PC-3 (cell line): ENCODE results near the gene PWWP2B. TPM values are rescaled to one million over a fixed set of nuclear protein-coding genes. Genes with fewer than 3 reads are reported as not detected.

Experiments used
- ATAC-seq: fragments of 200-7000 bp; cut with Tn5 transposase; 2 replicates; pipeline ENCODE4 v1.9.1; 2020; ENCODE audit warnings: mild to moderate bottlenecking, moderate library complexity
- BruUV-seq: library from RNA; stranded (reverse); fragments of 400-500 nt; replicated peaks from 2 replicates; lab custom pipeline; 2021; lab: Mats Ljungman, UMichigan
- CTCF ChIA-PET: fragments of 300-600 bp; sonication (Branson Sonifier 250); formaldehyde crosslinking; loops from one replicate; lab custom pipeline; 2022; ENCODE audit warnings: antibody characterized with exemption; lab: Charles Lee
- POLR2A ChIA-PET: fragments of 300-600 bp; sonication (Branson Sonifier 250); formaldehyde crosslinking; loops from one replicate; lab custom pipeline; 2022; ENCODE audit warnings: antibody characterized with exemption; ENCODE audit not compliant: unreplicated experiment; lab: Charles Lee
- DNase-seq: peaks from one replicate; pipeline ENCODE4 v3.0.0-alpha.2; 2015
- H2AFZ ChIP-seq: fragments of 300-600 bp; sonication (generic); 2 replicates; pipeline ENCODE4 v1.6.0; 2016; ENCODE audit warnings: antibody characterized with exemption, low read length
- H3F3A ChIP-seq: fragments of 300-600 bp; sonication (generic); one replicate; pipeline ENCODE4 v1.6.0; 2017; ENCODE audit warnings: antibody characterized with exemption, low read length, control low read depth, mild to moderate bottlenecking; ENCODE audit not compliant: unreplicated experiment
- H3K27ac ChIP-seq: fragments of 300-600 bp; sonication (generic); 2 replicates; pipeline ENCODE4 v1.5.1; 2016; ENCODE audit warnings: mild to moderate bottlenecking, low read length
- H3K27me3 ChIP-seq: fragments of 300-600 bp; sonication (generic); 2 replicates; pipeline ENCODE4 v1.6.1; 2016; ENCODE audit warnings: low read length, mixed read lengths
- H3K36me3 ChIP-seq: fragments of 300-600 bp; sonication (generic); 2 replicates; pipeline ENCODE4 v1.6.1; 2016; ENCODE audit warnings: low read depth, mixed run types, low read length, mixed read lengths
- H3K4me1 ChIP-seq: fragments of 300-600 bp; sonication (generic); 2 replicates; pipeline ENCODE4 v1.5.1; 2016; ENCODE audit warnings: low read length; ENCODE audit not compliant: insufficient read depth
- H3K4me2 ChIP-seq: fragments of 300-600 bp; sonication (generic); 2 replicates; pipeline ENCODE4 v1.6.0; 2016; ENCODE audit warnings: low read length
- H3K4me3 ChIP-seq: fragments of 300-600 bp; sonication (generic); 2 replicates; pipeline ENCODE4 v1.5.1; 2016; ENCODE audit warnings: mild to moderate bottlenecking, low read length, mixed read lengths
- H3K79me2 ChIP-seq: fragments of 300-600 bp; sonication (generic); 2 replicates; pipeline ENCODE4 v1.6.1; 2017; ENCODE audit warnings: low read length, mixed read lengths
- H3K9ac ChIP-seq: fragments of 300-600 bp; sonication (generic); 2 replicates; pipeline ENCODE4 v1.6.0; 2016; ENCODE audit warnings: mild to moderate bottlenecking, low read length
- H3K9me2 ChIP-seq: fragments of 300-600 bp; sonication (generic); replicated peaks from 2 replicates; pipeline ENCODE4 v1.6.1; 2016; ENCODE audit warnings: mixed run types, low read length, mixed read lengths
- H3K9me3 ChIP-seq: fragments of 300-600 bp; sonication (generic); 2 replicates; pipeline ENCODE4 v1.6.1; 2016; ENCODE audit warnings: low read length, mixed read lengths
- H4K20me1 ChIP-seq: fragments of 300-600 bp; sonication (generic); 2 replicates; pipeline ENCODE4 v1.6.1; 2016; ENCODE audit warnings: low read length, mixed read lengths
- CTCF ChIP-seq: fragments of 300-600 bp; sonication (generic); conservative IDR thresholded peaks from 2 replicates; pipeline ENCODE4 v1.5.1; 2017; ENCODE audit warnings: antibody characterized with exemption, low read depth, mild to moderate bottlenecking, low read length
- EZH2 ChIP-seq: fragments of 300-600 bp; sonication (generic); IDR thresholded peaks from one replicate; pipeline ENCODE4 v1.6.1; 2017; ENCODE audit warnings: antibody characterized with exemption, mild to moderate bottlenecking, low read length; ENCODE audit not compliant: unreplicated experiment
- EZH2phosphoT487 ChIP-seq: fragments of 300-600 bp; sonication (generic); IDR thresholded peaks from 2 replicates; pipeline ENCODE4 v1.6.1; 2018; ENCODE audit warnings: mild to moderate bottlenecking, antibody characterized with exemption, low read length, borderline replicate concordance
- intact Hi-C: fragments of 100-400 bp; cut with micrococcal nuclease; formaldehyde crosslinking; loops from 2 replicates; pipeline ENCODE4 v1.9.0; 2023
- total RNA-seq: library from RNA; depleted of rRNA; stranded (reverse); fragments of >200 nt; gene quantifications from 2 replicates; pipeline ENCODE4 v1.2.3, GENCODE V29; 2014

PWWP2B gene
- total RNA-seq, 1 experiment from 2014 or later = 24.5 TPM

GRCh38 chr10:132455986-132456847 is 59.2 kb downstream of the PWWP2B start:
- no peak for DNase-seq
- ChIA-PET POLR2A (no interaction called here), CTCF (no interaction called here)
- no peaks in the 10 kb centered on the region for H4K20me1 ChIP-seq
- no peaks in the 10 kb centered on the region for H3K36me3 ChIP-seq
- no peak overlapping the region for H3K4me3 ChIP-seq
- no peaks in the 10 kb centered on the region for H3K9me3 ChIP-seq
- H3K79me2 ChIP-seq = no peaks in the 10 kb centered on the region
- TF ChIP-seq CTCF (no peak), EZH2phosphoT487 (no peak), EZH2 (no peak)
- no peak overlapping the region for H3K9ac ChIP-seq
- no peak for ATAC-seq
- no peak overlapping the region for H3K27ac ChIP-seq
- no TSS peak for BruUV-seq
- H3K9me2 ChIP-seq = no peaks in the 10 kb centered on the region
- no peaks in the 10 kb centered on the region for H3F3A ChIP-seq
- intact Hi-C loops = loop anchor here (5.0 kb wide), 1 partner anchor 81 kb away; the partner anchor contains the start of gene INPP5A
- no peaks in the 10 kb centered on the region for H3K27me3 ChIP-seq
- H3K4me2 ChIP-seq = no peak overlapping the region
- peaks cover 12% of the 10 kb centered on the region; the same call in 1 of the 2 replicates for H3K4me1 ChIP-seq
- no peak overlapping the region for H2AFZ ChIP-seq

- no peak overlapping the region for H3K4me2 ChIP-seq
- no peak overlapping the region for H3K27ac ChIP-seq
- intact Hi-C loops = loop anchor here (5.0 kb wide), 1 partner anchor 80 kb away; the partner anchor contains the start of gene INPP5A
- H3K9ac ChIP-seq = no peak overlapping the region
- POLR2A ChIA-PET = no interaction called here
- ATAC-seq (no peak), DNase-seq (no peak)
- H3K4me1 ChIP-seq = peaks cover 12% of the 10 kb centered on the region; the same call in 1 of the 2 replicates
- no peaks in the 10 kb centered on the region for H3K36me3 ChIP-seq
- CTCF ChIA-PET = no interaction called here
- H4K20me1 ChIP-seq = no peaks in the 10 kb centered on the region
- no peak overlapping the region for H2AFZ ChIP-seq
- no peaks in the 10 kb centered on the region for H3F3A ChIP-seq
- no peaks in the 10 kb centered on the region for H3K9me2 ChIP-seq
- no peak overlapping the region for H3K4me3 ChIP-seq
- no peaks in the 10 kb centered on the region for H3K27me3 ChIP-seq
- no TSS peak for BruUV-seq
- no peaks in the 10 kb centered on the region for H3K9me3 ChIP-seq
- TF ChIP-seq EZH2phosphoT487 (no peak), CTCF (no peak), EZH2 (no peak)
- no peaks in the 10 kb centered on the region for H3K79me2 ChIP-seq
These were observed 59.9 kb downstream of the PWWP2B start for GRCh38 chr10:132456881-132457280.
